SIG-M5 (cell line): Measurements from ENCODE around the gene ADGRE2.

Experiments
- DNase-seq: peaks from one replicate; lab custom pipeline; 2025; lab: John Stamatoyannopoulos, UW

The ADGRE2 gene

DNA sequence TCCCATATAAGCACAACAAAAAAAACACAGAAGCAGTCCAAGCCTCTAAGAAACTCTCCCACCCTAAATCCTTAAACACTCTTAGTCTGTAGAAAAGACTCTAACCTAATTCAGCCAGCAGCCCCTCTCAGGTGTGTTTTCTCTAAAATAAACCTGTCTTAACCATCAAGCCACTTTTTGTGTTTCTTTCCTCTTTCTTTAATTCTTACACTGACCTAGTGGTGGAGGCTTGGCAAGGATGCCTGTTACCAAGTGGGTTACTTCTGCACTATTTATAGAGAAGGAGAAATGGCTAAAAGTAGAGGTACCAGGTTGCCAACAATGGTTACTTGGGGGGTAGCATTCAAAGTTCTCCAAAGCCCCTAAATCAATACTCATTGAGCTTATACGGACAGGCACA, 44.8 kb downstream of the ADGRE2 start:
- no peak for DNase-seq

DNA sequence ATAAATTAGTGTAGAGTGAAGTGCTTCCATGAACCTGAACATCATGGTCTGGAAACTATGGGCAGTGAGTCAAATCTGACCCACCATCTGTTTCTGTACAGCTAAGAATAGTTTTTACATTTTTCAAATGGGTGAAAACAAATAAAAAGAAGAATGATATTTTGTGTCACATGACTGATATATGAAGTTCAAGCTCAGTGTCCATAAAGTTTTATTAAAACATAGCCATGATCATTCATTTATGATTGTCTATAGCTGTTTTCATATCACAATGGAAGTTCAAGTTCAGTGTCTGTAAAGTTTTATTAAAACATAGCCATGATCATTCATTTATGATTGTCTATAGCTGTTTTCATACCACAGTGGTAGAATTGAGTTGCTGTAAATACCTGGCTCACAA, 45.9 kb downstream of the ADGRE2 start:
- DNase-seq, result no peak

DNA sequence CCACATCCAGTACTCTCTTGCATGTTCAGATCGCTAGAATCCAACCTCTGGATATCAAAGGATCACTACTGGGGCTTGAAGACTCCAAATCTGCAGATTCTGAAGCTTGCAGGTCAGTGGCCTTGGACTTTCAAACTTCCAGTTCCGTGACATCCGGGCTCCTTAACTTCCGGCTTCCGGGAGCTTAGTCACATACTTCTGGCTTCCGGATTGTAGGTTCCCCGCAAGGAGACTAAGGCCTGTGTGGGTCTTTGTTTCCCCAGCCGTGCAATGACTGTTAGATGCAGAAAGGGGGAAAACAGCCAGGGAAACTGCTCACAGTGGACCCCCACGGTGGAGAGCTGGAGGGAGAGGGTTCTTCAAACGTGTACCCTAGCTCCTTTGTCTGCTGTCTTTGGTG, 47.2 kb downstream of the ADGRE2 start:
- no peak for DNase-seq

DNA sequence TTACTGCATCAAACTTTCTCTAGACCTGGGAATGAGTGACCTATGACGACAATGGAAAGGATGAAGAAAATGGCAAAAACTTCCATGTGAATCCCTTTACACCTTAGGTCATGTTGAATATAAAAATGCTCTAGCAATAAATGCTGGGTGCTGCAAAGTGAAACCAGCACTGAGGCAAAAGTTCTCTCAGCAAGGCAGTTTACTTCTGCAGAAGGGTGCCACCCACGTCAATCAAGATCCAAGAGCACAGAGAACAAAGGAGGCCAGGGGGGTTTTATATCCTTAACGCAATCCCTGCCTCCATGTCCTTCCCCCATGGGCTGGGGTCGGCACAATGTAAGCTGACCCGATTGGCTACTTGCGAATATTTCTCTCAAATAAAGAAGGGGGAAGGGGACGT, 49.8 kb downstream of the ADGRE2 start:
- no peak for DNase-seq

DNA sequence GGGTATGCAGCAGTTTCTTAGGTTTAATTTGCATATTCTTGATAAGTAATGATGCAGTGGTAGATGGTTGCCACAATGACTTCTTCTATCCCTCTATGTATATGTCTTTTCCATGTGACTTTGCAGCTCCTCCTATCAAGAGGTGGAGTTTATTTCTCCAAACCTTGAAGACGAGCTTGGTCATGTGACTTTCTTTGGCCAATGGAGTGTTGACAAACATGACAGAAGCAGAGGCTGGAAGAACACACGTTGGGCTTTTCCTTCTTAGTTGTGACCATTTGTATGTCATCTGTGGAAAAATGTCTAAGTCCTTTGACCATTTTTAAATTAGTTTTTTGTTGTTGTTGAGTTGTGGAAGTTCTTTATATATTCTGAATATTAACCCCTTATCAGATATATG, 56.2 kb downstream of the ADGRE2 start:
- DNase-seq, result no peak

DNA sequence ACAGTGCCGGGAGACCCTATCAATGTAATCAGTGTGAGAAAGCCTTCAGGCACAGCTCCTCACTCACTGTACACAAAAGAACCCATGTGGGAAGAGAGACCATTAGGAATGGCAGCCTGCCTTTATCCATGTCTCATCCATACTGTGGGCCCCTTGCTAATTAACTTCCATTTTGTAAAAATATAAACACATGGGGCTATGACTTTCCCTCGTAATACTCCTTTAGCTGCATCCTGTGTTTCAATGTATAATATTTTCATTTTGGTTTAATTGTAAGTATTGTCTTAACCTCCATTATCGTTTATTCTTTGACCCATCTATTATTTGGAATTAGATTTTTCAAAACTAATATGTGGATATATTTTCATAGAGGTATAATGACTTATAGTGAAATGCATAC, 59.2 kb downstream of the ADGRE2 start:
- no peak for DNase-seq

DNA sequence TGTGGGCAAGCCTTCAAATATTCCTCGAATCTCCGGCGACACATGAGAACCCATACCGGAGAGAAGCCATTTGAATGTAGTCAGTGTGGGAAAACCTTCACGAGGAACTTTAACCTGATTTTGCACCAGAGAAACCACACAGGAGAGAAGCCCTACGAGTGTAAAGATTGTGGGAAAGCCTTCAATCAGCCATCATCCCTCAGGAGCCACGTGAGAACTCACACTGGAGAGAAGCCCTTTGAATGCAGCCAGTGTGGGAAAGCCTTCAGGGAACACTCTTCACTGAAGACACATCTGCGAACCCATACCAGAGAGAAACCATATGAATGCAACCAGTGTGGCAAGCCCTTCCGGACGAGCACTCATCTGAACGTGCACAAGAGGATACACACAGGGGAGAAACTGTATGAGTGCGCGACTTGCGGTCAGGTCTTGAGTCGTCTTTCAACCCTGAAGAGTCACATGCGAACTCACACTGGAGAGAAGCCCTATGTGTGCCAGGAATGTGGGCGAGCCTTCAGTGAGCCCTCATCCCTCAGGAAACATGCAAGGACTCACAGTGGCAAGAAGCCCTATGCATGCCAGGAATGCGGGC, 59.7 kb downstream of the ADGRE2 start:
- no peak for DNase-seq

DNA sequence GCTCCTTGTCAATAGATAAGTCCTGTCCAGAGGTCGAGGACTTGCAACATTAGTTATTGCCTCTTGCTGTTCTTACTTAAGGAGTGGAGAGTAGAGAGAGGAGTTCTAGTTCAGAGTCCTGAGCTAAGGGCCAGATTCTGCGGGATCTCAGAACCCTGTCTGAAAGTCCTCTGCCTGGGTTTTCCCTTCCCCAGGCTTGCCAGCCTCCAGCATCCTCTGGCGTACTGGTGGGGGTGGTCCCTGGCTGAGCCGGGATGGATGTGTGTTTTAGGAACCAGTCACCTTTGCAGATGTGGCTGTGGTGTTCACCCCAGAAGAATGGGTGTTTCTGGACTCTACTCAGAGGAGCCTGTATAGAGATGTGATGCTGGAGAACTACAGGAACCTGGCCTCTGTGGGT, 62.5 kb downstream of the ADGRE2 start:
- DNase-seq, result no peak

DNA sequence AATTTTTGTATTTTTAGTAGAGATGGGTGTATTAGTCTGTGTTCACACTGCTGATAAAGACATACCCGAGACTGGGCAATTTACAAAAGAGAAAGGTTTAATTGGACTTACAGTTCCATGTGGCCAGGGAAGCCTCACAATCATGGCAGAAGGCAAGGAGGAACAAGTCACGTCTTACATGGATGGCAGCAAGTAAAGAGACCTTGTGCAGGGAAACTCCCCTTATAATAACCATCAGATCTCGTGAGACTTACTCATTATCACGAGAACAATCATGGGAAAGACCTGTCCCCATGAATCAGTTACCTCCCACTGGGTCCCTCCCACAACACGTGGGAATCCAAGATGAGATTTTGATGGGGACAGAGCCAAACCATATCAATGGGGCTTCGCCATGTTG, 73.9 kb downstream of the ADGRE2 start:
- no peak for DNase-seq

DNA sequence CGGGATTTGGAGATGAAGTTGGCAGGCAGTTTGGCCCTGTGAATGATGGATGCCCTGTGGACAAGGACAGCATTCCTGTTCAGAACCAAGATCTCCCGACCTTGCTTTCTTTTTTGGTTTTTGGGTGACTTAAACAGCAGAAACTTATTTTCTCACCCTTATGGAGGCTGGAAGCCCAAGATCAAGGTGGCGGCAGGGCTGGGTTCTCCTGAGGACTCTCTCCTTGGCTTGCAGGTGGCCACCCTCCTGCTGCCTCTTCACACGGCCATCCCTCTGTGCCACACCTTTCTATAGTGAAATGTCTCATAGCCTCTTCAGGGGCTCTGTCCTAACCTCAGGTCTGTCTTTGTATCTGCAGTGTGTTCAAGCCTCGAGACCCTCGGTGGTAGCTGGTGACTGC, 74.5 kb downstream of the ADGRE2 start:
- DNase-seq, result no peak

DNA sequence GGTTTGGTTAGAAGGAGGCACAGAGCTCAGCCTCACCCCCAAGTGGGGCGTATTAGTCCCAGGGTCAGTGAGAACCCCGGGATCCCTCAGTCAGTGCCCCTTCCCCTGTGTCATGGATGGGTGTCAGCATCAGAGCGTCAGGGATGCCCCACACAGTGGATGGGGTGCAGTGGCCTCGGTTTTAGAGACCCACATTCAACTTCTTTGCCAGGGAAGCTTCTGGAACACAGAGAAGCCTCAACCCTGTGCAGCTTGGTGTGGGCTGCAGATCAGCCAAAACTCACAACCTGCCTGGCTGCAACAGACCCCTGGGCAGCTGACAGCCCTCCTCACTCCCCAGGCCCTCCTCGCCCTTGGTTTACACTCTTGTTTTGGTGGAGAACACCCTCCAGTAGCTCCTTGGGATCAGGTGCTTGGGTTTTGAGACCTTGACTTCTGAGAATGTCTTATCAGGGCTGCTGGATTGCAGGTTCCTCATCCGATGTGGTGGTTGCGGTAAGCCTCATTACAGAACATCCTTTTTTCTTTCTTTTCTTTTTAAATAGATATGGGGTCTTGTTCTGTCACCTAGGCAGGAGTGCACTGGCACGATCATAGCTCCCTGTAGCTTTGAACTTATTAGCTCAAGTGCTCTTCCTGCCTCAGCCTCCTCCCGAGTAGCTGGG, 77.5 kb downstream of the ADGRE2 start:
- DNase-seq, result no peak

DNA sequence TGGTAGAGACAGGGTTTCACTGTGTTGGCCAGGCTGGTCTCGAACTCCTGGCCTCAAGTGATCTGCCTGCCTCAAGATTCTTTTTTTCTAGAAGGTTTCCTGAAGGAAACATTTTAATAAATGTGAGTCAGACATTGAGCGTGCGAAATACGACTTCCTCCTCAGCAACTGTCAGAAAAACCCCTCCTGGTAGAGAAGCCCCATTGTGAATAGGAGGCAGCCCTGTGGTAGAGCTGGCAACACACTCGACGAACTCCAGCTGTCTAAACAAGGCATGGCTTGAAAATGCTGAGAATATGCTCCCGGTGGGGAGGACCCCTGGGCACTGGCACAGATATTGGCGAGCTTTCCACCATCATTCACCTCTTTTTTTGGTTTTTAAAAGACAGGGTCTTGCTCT, 78.7 kb downstream of the ADGRE2 start:
- no peak for DNase-seq

DNA sequence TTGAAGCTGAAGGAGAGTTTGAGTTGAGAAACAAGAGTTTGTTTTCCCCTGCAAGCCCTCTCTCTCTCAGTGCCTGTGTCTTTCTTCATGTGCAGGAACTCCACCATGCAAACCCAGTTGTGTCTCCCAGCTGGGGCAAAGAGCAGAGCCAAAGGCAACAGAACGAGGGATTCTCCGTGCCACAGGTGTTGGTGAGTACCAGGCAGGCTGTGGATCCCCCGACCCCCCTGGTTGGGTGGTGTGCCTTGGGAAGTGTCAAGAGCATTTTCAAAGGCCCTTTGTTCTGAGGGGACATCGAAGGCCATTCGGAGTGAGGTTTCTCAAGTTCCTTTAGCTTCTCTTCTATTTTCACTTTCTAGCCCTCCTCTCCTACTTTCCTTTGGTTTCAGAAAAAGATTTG, 82.9 kb downstream of the ADGRE2 start:
- DNase-seq, result no peak

DNA sequence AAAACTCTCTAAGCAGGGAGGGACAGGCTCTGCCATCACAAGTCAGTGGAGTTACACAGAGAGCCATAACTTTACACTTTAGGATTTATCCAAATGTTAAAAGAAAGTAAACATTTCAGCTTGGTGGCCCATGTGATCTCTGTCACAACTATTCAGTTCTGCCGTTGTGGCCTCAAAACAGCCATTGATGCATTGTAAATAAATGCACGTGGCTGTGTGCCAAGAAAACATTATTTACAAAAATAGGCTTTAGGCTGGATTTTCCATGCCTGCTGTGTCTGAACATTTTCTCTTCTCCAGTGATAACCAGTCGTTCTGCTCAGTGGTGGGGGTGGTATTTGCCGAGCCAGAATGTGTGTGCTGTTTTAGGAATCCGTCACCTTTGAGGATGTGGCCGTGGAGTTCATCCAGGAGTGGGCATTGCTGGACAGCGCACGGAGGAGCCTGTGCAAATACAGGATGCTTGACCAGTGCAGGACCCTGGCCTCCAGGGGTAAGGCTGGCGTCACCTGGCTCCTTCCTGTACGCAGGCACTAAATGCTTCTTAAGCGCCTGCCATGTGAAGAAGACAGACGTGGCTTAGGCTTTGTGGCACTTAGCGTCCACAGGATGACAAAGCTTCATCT, 83.6 kb downstream of the ADGRE2 start:
- no peak for DNase-seq

DNA sequence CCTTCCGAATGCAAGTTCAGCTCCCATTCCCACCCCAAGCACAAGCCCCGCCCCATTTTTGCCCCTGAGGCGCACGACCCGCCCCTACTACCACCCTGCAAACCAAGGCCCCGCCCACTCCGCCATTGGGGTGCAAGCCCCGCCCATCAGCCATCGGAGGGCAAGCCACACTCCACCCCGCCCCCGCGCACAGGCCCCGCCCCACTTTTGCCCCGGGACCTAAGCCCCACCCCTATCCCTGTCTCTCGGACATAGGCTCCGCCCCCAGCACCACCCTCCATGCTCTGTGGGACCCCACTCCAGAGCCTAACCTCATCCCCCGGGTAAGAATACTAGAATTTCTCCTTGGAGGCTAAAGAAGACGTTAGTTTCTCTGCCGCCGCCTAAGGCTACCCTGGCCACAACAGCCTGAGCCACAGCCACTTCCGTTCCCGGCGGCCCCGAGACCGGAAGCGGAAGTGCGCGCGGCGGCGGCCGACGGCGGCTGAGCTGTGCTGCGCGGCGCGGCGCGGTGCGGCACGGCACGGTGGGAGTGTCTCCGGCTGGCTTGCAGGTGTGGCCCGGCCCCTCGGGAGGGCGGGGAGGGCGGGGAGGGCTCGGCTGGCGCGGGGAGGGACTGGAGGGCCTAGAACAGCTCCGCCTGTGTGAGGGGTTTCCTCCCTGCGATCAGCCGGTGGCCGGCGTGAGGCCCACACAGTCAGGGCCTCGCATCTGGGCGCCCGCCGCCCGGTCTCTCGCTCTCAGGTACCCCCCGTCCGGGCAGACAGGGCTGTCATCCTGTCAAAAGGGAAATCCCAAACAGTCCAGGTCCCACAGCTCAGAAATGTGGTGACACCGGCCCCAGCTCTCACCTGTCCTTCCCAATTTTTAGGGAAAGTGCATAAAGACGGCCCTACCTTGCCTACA, 88.5 kb downstream of the ADGRE2 start, which contains the start of gene ZNF333:
Gene ZNF333, plus strand, starts transcription at position 451 of the 906 bp plus-strand sequence. CDS start 3,444 bp downstream, outside the sequence.
- DNase-seq, result no peak

DNA sequence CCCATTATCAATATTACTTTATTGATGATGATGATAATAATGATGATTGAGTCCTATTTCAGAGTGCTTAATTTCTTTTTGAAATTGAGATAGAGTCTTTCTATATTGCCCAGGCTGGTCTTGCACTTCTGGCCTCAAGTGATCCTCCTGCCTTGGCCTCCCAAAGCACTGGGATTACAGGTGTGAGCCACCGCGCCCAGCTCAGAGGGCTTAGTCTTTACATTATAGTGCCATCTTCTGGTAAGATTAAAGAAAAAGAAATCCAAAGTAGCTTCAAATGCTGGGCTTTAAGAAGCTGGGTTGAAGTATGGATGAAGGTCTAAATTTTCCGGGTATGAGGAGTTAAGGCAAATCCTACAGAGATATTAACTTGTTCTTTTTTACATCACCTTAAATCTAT, 91.9 kb downstream of the ADGRE2 start:
- no peak for DNase-seq

DNA sequence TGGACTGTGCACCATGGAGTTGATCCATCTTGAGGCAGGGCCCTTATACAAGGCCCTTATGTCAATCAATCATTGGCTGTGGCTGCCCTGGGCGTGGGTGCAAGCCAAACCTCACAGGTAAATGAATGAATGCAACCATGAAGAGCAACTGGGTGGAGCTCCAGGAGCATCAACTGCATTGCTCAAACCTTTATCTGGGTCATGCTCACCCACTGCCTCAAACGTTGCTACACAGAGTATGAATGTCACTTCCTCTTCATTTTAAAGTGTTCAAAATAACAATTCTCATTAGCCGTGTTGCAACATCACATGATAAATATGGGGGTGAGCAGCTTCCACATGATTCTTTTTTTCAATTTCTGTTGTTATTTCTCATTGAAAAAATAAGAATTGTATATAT, 94.9 kb downstream of the ADGRE2 start:
- no peak for DNase-seq
